Measurements from ENCODE around the gene METRN. TPM values are rescaled to one million over a fixed set of nuclear protein-coding genes. Genes with fewer than 3 reads are reported as not detected.

The METRN gene
- polyA plus RNA-seq, 3 donors, result 0.97 to 5.4 (median 1.7) TPM

DNA sequence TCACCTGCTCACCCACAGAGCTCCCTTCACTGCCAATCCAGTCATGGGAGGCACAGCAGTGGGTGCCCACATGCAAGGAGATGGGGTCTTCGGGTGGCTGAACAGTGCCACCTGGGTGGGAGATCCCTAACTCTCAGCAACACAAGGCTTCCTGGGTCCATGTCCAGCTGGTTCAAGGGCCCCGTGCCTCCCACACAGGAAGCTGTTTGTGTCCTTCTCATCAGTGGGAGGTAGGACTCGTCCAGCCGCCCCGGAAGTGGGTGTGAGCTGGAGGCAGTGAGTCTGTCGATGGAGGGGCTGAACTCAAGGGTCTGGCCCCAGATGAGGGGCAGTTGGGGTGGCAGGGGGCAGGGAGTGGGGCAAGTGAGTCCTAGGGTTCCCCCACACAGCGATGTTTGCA is 10.9 kb upstream of the METRN start:
- Histone ChIP-seq H3K9me3 (replicated peaks in 1 of 2; ENCODE audit: control insufficient read depth in 1 of 2, insufficient read depth in 1 of 2, low read length in 2 of 2) (peaks cover 0 to 4% of the 10 kb centered on the region in 2 donors), H3K9ac (ENCODE audit: insufficient read depth, low read length, poor library complexity, severe bottlenecking) (no peak overlapping the region), H3K79me2 (ENCODE audit: insufficient read depth, low read length) (no peaks in the 10 kb centered on the region), H3K4me2 (replicated peaks; ENCODE audit: extremely low read depth, low read length, poor library complexity, severe bottlenecking) (no peak overlapping the region), H3K27ac (ENCODE audit: low read depth in 1 of 2, low read length in 2 of 2) (no peak overlapping the region), H3K4me3 (replicated peaks in 1 of 3; ENCODE audit: low read depth in 2 of 3, low read length in 3 of 3) (no peak overlapping the region), H3K36me3 (replicated peaks in 1 of 2; ENCODE audit: control insufficient read depth in 1 of 2, insufficient read depth in 2 of 2, low read length in 2 of 2) (no peaks in the 10 kb centered on the region), H4K20me1 (ENCODE audit: insufficient read depth, low read length) (no peaks in the 10 kb centered on the region), H2AFZ (ENCODE audit: insufficient read depth, low read depth, low read length, poor library complexity, severe bottlenecking) (no peak overlapping the region), H3K27me3 (ENCODE audit: control insufficient read depth in 2 of 2, insufficient read depth in 2 of 2, low read length in 2 of 2) (peaks cover 10 to 83% of the 10 kb centered on the region in 2 donors), H3K4me1 (ENCODE audit: control insufficient read depth in 1 of 2, insufficient read depth in 2 of 2, low read length in 2 of 2) (no peaks in the 10 kb centered on the region)
- Mint-ChIP-seq H3K27ac (no peak overlapping the region), H3K36me3 (no peaks in the 10 kb centered on the region), H3K27me3 (ENCODE audit: low read depth in 3 of 3) (peaks cover 66 to 89% (median 83%) of the 10 kb centered on the region in 3 donors), H3K4me3 (peak overlapping the region in 1 of 2 donors; percentile 76), H3K4me1 (no peaks in the 10 kb centered on the region), H3K9me3 (peaks cover 0 to 8% (median 0%) of the 10 kb centered on the region in 7 donors)
- intact Hi-C loops (cut with micrococcal nuclease), result no loop called here
- no peak for DNase-seq
- WGBS (ENCODE audit: insufficient coverage), result 86% methylated on average over 1 of the region's 7 CpGs
- TF ChIP-seq, protein P1, sequence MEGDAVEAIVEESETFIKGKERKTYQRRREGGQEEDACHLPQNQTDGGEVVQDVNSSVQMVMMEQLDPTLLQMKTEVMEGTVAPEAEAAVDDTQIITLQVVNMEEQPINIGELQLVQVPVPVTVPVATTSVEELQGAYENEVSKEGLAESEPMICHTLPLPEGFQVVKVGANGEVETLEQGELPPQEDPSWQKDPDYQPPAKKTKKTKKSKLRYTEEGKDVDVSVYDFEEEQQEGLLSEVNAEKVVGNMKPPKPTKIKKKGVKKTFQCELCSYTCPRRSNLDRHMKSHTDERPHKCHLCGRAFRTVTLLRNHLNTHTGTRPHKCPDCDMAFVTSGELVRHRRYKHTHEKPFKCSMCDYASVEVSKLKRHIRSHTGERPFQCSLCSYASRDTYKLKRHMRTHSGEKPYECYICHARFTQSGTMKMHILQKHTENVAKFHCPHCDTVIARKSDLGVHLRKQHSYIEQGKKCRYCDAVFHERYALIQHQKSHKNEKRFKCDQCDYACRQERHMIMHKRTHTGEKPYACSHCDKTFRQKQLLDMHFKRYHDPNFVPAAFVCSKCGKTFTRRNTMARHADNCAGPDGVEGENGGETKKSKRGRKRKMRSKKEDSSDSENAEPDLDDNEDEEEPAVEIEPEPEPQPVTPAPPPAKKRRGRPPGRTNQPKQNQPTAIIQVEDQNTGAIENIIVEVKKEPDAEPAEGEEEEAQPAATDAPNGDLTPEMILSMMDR (IDR thresholded peaks at IDR 0.05), result no peak

DNA sequence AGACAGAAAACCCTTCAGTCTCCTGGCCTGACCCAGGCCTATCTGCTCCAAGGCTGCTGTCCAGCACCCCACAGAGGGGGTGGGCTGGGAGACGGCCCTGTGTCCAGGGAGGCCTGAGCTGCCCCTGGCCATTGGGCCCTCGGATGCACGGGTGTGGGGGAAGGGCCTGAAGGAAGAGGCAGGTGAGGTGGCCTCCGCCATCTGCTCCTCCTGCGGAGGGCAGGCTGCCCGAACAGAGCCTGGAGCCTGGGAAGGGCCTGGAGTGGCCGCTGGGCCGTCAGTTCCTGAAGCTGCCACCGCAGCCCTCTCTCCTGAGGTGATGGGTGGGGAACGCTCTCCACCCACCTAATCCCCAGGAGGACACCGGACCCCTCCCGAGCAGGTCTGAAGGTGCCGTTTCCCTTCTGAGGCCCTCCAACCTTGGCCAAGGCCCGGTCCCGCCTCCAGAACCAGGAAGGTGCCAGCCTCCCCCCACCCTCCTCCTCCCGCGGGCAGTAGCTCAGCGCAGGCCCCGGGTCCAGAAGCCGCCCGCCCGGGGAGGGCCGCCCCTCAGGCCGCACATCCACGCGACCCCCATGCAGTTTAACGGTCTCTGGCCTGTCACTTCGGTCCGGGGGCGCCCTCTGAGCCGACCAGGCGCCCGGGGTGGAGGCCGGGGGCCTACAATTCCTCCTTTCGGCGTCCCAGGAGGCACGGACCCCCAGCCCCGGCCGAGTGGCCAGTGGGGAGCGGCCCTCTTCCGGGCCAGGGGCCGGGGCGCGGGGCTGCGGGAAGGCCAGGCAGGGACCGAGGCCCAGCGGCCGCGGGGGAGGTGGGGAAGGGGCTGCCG is 10.2 kb upstream of the METRN start:
- Mint-ChIP-seq H3K4me3 (peak overlapping the region in 1 of 2 donors; percentile 76), H3K36me3 (no peaks in the 10 kb centered on the region), H3K27me3 (ENCODE audit: low read depth in 3 of 3) (peaks cover 69 to 89% (median 82%) of the 10 kb centered on the region in 3 donors), H3K27ac (no peak overlapping the region), H3K4me1 (no peaks in the 10 kb centered on the region), H3K9me3 (peaks cover 0 to 8% (median 0%) of the 10 kb centered on the region in 7 donors)
- Histone ChIP-seq H3K9ac (ENCODE audit: insufficient read depth, low read length, poor library complexity, severe bottlenecking) (no peak overlapping the region), H3K4me2 (replicated peaks; ENCODE audit: extremely low read depth, low read length, poor library complexity, severe bottlenecking) (no peak overlapping the region), H2AFZ (ENCODE audit: insufficient read depth, low read depth, low read length, poor library complexity, severe bottlenecking) (no peak overlapping the region), H4K20me1 (ENCODE audit: insufficient read depth, low read length) (no peaks in the 10 kb centered on the region), H3K79me2 (ENCODE audit: insufficient read depth, low read length) (no peaks in the 10 kb centered on the region), H3K4me1 (ENCODE audit: control insufficient read depth in 1 of 2, insufficient read depth in 2 of 2, low read length in 2 of 2) (no peaks in the 10 kb centered on the region), H3K9me3 (replicated peaks in 1 of 2; ENCODE audit: control insufficient read depth in 1 of 2, insufficient read depth in 1 of 2, low read length in 2 of 2) (peaks cover 0 to 4% of the 10 kb centered on the region in 2 donors), H3K27ac (ENCODE audit: low read depth in 1 of 2, low read length in 2 of 2) (no peak overlapping the region), H3K27me3 (ENCODE audit: control insufficient read depth in 2 of 2, insufficient read depth in 2 of 2, low read length in 2 of 2) (peaks cover 10 to 84% of the 10 kb centered on the region in 2 donors), H3K36me3 (replicated peaks in 1 of 2; ENCODE audit: control insufficient read depth in 1 of 2, insufficient read depth in 2 of 2, low read length in 2 of 2) (no peaks in the 10 kb centered on the region), H3K4me3 (replicated peaks in 1 of 3; ENCODE audit: low read depth in 2 of 3, low read length in 3 of 3) (no peak overlapping the region)
- no peak for DNase-seq
- 18% methylated on average over 33 of the region's 50 CpGs for WGBS (ENCODE audit: insufficient coverage)
- TF ChIP-seq, protein P1 (IDR thresholded peaks at IDR 0.05), result no peak
- intact Hi-C loops (cut with micrococcal nuclease), result no loop called here
